ENCODE data around the gene PNMA1. TPM values are rescaled to one million over a fixed set of nuclear protein-coding genes. Genes with fewer than 3 reads are reported as not detected.
A peak's percentile ranks its signal among the peaks of the same experiment; 100 is the strongest.

The PNMA1 gene
- total RNA-seq, 1 experiment from 2014 or later, result 43.3 TPM

DNA sequence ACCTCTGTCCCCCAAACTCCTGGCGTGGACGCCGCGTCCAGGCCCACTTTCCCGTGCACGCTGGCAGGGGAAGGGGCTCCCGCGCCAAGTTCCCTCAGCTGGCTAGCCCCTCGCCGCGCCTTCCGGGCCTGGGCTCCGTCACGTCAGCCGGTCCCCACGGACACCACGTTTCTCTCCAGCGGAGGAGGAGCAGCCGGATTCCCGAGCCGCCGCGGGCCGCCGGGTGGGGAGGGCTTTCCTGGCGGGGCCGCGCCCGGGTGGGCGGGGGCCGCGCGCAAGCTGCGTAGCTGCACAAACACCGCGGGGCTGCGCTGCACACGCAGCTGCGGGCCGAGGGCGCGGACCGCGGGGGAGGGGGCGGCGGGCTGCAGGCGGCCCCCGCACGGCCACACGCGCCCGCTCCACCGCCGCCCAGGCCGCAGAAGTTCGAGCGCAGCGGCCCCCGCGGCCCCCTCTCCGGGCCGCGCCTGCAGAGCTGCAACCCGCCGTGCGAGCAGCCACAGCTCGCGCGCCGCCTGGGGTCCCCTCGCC lies 45.1 kb upstream of the PNMA1 start:
- Mint-ChIP-seq H3K27ac (ENCODE audit: low read depth, unreplicated experiment) (peak overlapping the region; percentile 89), H3K4me1 (ENCODE audit: insufficient read depth, unreplicated experiment) (peaks cover 35% of the 10 kb centered on the region), H3K27me3 (ENCODE audit: insufficient read depth, unreplicated experiment) (no peaks in the 10 kb centered on the region), H3K4me3 (ENCODE audit: unreplicated experiment) (peak overlapping the region; percentile 86), H3K9me3 (ENCODE audit: unreplicated experiment) (no peaks in the 10 kb centered on the region), H3K36me3 (ENCODE audit: insufficient read depth, unreplicated experiment) (peaks cover 24% of the 10 kb centered on the region)
- POLR2A ChIA-PET, result interaction anchor here (0.8 to 12.5 kb wide), 18 partner anchors 9 to 130 kb away, joined by 3 to 480 read pairs (median 25); partner anchors contain the start of genes PNMA1, PTGR2 and ZNF410
- intact Hi-C loops (cut with micrococcal nuclease), result no loop called here
- TF ChIP-seq, protein P1, sequence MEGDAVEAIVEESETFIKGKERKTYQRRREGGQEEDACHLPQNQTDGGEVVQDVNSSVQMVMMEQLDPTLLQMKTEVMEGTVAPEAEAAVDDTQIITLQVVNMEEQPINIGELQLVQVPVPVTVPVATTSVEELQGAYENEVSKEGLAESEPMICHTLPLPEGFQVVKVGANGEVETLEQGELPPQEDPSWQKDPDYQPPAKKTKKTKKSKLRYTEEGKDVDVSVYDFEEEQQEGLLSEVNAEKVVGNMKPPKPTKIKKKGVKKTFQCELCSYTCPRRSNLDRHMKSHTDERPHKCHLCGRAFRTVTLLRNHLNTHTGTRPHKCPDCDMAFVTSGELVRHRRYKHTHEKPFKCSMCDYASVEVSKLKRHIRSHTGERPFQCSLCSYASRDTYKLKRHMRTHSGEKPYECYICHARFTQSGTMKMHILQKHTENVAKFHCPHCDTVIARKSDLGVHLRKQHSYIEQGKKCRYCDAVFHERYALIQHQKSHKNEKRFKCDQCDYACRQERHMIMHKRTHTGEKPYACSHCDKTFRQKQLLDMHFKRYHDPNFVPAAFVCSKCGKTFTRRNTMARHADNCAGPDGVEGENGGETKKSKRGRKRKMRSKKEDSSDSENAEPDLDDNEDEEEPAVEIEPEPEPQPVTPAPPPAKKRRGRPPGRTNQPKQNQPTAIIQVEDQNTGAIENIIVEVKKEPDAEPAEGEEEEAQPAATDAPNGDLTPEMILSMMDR (IDR thresholded peaks at IDR 0.05; ENCODE audit: unreplicated experiment), result no peak
- DNase-seq (ENCODE audit: unreplicated experiment), result peak; percentile 38
- BruUV-seq (replicated peaks), result no TSS peak
- CTCF ChIA-PET, result interaction anchor here (0.6 to 6.5 kb wide), 13 partner anchors 13 to 138 kb away, joined by 3 to 58 read pairs (median 10); no protein-coding TSS in a partner anchor

DNA sequence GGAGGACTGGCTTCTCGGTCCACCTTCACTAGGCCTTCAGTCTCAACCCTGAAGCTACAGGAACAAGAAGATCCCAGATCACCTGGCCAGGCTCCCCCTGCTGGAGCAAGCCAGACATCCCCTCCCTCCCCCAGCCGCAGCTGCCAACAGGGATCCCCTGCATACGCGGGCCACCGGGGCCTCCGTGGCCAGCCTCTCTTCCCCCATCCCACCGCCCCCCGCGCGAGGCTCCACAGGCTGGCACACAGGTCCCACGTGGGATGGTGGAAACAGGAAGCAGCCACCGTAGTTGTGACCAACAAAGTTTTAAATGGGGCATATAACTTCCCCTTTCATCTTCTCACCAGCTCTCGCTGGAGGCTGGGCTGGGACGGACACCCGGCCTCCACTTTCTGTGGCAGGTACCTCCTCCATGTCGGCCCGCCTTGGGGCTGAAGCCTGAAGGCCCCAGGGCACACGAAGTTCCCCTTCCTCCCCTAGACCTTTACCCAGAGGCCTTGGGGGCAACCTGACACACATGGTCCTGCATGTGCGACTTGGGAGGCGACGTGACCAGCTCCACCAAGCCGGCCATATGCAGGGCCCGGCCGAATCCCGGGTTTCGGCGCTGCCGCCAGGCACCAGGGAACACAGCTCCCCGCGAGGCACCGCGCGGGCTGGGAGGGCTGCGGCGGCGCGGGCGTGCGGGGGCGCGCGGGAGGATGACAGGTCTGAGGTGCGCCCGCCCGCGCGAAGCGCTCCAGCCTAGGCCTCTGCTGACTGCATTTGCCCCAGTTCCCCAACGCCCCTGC lies 44.4 kb upstream of the PNMA1 start:
- no TSS peak for BruUV-seq (replicated peaks)
- TF ChIP-seq, protein P1 (IDR thresholded peaks at IDR 0.05; ENCODE audit: unreplicated experiment), result peak; percentile 70
- ChIA-PET POLR2A (interaction anchor here (0.6 to 12.5 kb wide), 18 partner anchors 9 to 131 kb away, joined by 3 to 480 read pairs (median 25); partner anchors contain the start of genes PNMA1, PTGR2 and ZNF410), CTCF (interaction anchor here (0.6 to 6.5 kb wide), 25 partner anchors 9 to 248 kb away, joined by 3 to 58 read pairs (median 4); no protein-coding TSS in a partner anchor)
- no peaks in the 10 kb centered on the region for H3K9me3 Mint-ChIP-seq (ENCODE audit: unreplicated experiment)
- H3K27me3 Mint-ChIP-seq (ENCODE audit: insufficient read depth, unreplicated experiment), result no peaks in the 10 kb centered on the region
- DNase-seq (ENCODE audit: unreplicated experiment), result peak; percentile 84
- intact Hi-C loops (cut with micrococcal nuclease), result loop anchor here (1.0 kb wide), 3 partner anchors 17 to 67 kb away; no protein-coding TSS in a partner anchor
- peak overlapping the region; percentile 89 for H3K27ac Mint-ChIP-seq (ENCODE audit: low read depth, unreplicated experiment)
- peaks cover 24% of the 10 kb centered on the region for H3K36me3 Mint-ChIP-seq (ENCODE audit: insufficient read depth, unreplicated experiment)
- H3K4me1 Mint-ChIP-seq (ENCODE audit: insufficient read depth, unreplicated experiment), result peaks cover 42% of the 10 kb centered on the region
- peak overlapping the region; percentile 86 for H3K4me3 Mint-ChIP-seq (ENCODE audit: unreplicated experiment)

DNA sequence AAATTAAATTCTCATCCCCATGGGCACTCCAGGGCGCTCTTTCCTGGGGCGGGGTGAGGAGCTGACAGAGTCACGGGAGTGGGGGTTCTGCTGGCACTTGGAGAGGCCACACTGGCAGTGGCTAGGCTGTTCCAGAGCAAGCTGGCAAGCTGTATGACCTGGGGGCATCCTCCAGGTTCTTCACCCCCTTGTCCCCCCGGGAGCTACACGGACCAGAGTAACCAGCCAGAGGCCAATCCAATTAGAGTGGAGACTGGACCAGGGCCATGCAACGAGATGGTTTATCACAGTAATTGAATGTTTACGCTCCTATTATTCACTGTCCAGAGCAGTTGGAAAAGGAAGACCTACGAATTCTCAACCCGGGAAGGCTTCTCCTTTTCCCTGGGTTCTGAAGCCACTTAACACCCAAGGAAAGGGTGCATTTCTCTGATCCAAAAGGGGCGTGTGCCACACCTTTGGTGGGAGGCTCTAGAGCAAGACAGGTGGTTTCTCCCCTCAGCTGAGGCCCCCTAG lies 43.8 kb upstream of the PNMA1 start:
- H3K9me3 Mint-ChIP-seq (ENCODE audit: unreplicated experiment), result no peaks in the 10 kb centered on the region

More for the DNA sequence above, 43.8 kb upstream of the PNMA1 start:
- peak overlapping the region; percentile 86 for H3K4me3 Mint-ChIP-seq (ENCODE audit: unreplicated experiment)
- no peaks in the 10 kb centered on the region for H3K27me3 Mint-ChIP-seq (ENCODE audit: insufficient read depth, unreplicated experiment)
- ChIA-PET CTCF (interaction anchor here (0.6 to 6.5 kb wide), 23 partner anchors 10 to 249 kb away, joined by 3 to 58 read pairs (median 5); no protein-coding TSS in a partner anchor), POLR2A (interaction anchor here (0.6 to 12.5 kb wide), 17 partner anchors 10 to 129 kb away, joined by 3 to 480 read pairs (median 32); partner anchors contain the start of genes PNMA1, PTGR2 and ZNF410)
- no peak for DNase-seq (ENCODE audit: unreplicated experiment)
- intact Hi-C loops (cut with micrococcal nuclease), result loop anchor here (1.0 kb wide), 3 partner anchors 17 to 67 kb away; no protein-coding TSS in a partner anchor
- H3K36me3 Mint-ChIP-seq (ENCODE audit: insufficient read depth, unreplicated experiment), result peaks cover 24% of the 10 kb centered on the region
- peaks cover 48% of the 10 kb centered on the region for H3K4me1 Mint-ChIP-seq (ENCODE audit: insufficient read depth, unreplicated experiment)
- TSS peak; percentile 20 for BruUV-seq (replicated peaks)
- TF ChIP-seq, protein P1 (IDR thresholded peaks at IDR 0.05; ENCODE audit: unreplicated experiment), result no peak
- H3K27ac Mint-ChIP-seq (ENCODE audit: low read depth, unreplicated experiment), result peak overlapping the region; percentile 89
